ENCODE results near the gene FYB2.
A peak's percentile ranks its signal among the peaks of the same experiment; 100 is the strongest.

FYB2 gene

DNA sequence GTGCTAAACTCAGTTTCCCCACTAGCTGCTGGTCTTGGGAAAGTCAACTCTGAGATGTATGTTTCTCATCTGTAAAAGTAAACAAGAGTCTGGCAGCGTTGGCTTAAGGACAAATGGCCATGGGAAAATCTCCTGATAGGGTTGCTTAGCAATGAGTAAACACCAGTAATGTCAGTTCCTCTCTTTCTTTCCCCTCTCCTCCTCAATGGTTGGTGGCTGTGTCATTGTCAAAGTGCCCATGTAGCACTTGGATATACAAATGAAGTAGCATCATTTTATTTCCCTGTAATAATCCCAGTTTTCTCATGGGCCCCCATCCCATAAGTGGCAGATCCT, 2.2 kb upstream of the FYB2 start:
- no peaks in the 10 kb centered on the region for H3K4me1 ChIP-seq (ENCODE audit: low read length)
- H3K9ac ChIP-seq (ENCODE audit: low read length): no peak overlapping the region
- H3K9me2 ChIP-seq (replicated peaks; ENCODE audit: insufficient read depth, low read length): no peaks in the 10 kb centered on the region
- H3K79me2 ChIP-seq (ENCODE audit: low read length): no peaks in the 10 kb centered on the region
- H3K36me3 ChIP-seq (replicated peaks; ENCODE audit: insufficient read depth, low read length): no peaks in the 10 kb centered on the region
- no peaks in the 10 kb centered on the region for H3F3A ChIP-seq (ENCODE audit: insufficient read depth, low read length)
- TF ChIP-seq EZH2phosphoT487 (IDR thresholded peaks at IDR 0.05; ENCODE audit: low read length) (no peak), EZH2 (optimal IDR thresholded peaks at IDR 0.05; ENCODE audit: low read depth, low read length) (no peak)
- TF ChIP-seq, protein P1, sequence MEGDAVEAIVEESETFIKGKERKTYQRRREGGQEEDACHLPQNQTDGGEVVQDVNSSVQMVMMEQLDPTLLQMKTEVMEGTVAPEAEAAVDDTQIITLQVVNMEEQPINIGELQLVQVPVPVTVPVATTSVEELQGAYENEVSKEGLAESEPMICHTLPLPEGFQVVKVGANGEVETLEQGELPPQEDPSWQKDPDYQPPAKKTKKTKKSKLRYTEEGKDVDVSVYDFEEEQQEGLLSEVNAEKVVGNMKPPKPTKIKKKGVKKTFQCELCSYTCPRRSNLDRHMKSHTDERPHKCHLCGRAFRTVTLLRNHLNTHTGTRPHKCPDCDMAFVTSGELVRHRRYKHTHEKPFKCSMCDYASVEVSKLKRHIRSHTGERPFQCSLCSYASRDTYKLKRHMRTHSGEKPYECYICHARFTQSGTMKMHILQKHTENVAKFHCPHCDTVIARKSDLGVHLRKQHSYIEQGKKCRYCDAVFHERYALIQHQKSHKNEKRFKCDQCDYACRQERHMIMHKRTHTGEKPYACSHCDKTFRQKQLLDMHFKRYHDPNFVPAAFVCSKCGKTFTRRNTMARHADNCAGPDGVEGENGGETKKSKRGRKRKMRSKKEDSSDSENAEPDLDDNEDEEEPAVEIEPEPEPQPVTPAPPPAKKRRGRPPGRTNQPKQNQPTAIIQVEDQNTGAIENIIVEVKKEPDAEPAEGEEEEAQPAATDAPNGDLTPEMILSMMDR (IDR thresholded peaks at IDR 0.05; ENCODE audit: low read length): no peak
- H4K20me1 ChIP-seq (ENCODE audit: insufficient read depth, low read length): no peaks in the 10 kb centered on the region
- H2AFZ ChIP-seq (ENCODE audit: low read length): no peak overlapping the region
- no peaks in the 10 kb centered on the region for H3K27me3 ChIP-seq (replicated peaks; ENCODE audit: insufficient read depth, low read length)
- no peak overlapping the region for H3K27ac ChIP-seq (ENCODE audit: low read length)
- no peak overlapping the region for H3K4me2 ChIP-seq (ENCODE audit: low read depth, low read length)
- no peak for DNase-seq
- H3K4me3 ChIP-seq (ENCODE audit: low read length): no peak overlapping the region
- no peaks in the 10 kb centered on the region for H3K9me3 ChIP-seq (replicated peaks; ENCODE audit: insufficient read depth, low read length)

DNA sequence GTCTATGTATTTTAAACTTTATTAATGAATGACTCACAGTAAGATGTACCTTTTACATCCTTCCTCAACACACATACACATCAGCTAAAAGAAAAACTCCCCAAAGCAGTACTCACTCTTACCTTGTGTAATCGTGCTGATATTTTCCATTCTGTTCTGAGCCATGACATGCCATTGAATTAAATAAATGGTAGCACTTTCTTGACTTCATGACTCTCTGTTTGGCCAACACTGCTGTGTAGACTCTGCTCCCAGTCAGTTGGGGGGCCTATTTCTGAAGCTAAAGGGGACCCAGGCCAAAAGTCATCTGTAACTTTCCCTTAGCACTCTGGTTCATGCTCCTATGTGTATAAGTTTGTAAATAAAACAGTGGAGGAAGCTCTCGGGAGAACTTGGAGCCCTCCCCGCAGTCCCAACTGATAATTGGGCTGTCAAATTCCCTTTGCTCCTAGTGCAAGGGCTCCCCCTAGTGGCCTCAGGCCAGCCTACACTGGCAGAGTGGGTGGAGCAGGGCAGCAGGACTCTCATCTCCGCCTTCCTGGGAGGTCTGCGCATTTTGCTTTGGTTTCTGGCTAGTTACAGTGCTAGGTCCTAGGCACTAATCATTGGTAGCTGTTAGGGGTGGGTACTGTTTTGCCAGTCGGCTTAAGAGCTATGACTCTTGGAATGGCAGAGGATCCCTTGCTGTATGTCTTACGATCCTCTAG, 1.7 kb upstream of the FYB2 start:
- H3K9ac ChIP-seq (ENCODE audit: low read length): no peak overlapping the region
- H3F3A ChIP-seq (ENCODE audit: insufficient read depth, low read length): no peaks in the 10 kb centered on the region
- H3K4me2 ChIP-seq (ENCODE audit: low read depth, low read length): no peak overlapping the region
- H4K20me1 ChIP-seq (ENCODE audit: insufficient read depth, low read length): no peaks in the 10 kb centered on the region
- H3K36me3 ChIP-seq (replicated peaks; ENCODE audit: insufficient read depth, low read length): no peaks in the 10 kb centered on the region
- no peak overlapping the region for H2AFZ ChIP-seq (ENCODE audit: low read length)
- no peaks in the 10 kb centered on the region for H3K27me3 ChIP-seq (replicated peaks; ENCODE audit: insufficient read depth, low read length)
- no peaks in the 10 kb centered on the region for H3K9me2 ChIP-seq (replicated peaks; ENCODE audit: insufficient read depth, low read length)
- no peak overlapping the region for H3K27ac ChIP-seq (ENCODE audit: low read length)
- no peaks in the 10 kb centered on the region for H3K4me1 ChIP-seq (ENCODE audit: low read length)
- TF ChIP-seq, protein P1 (IDR thresholded peaks at IDR 0.05; ENCODE audit: low read length): peak; percentile 98
- no peak for TF ChIP-seq EZH2phosphoT487 (IDR thresholded peaks at IDR 0.05; ENCODE audit: low read length)
- H3K4me3 ChIP-seq (ENCODE audit: low read length): no peak overlapping the region
- DNase-seq: peak; percentile 62
- H3K79me2 ChIP-seq (ENCODE audit: low read length): no peaks in the 10 kb centered on the region
- no peaks in the 10 kb centered on the region for H3K9me3 ChIP-seq (replicated peaks; ENCODE audit: insufficient read depth, low read length)

DNA sequence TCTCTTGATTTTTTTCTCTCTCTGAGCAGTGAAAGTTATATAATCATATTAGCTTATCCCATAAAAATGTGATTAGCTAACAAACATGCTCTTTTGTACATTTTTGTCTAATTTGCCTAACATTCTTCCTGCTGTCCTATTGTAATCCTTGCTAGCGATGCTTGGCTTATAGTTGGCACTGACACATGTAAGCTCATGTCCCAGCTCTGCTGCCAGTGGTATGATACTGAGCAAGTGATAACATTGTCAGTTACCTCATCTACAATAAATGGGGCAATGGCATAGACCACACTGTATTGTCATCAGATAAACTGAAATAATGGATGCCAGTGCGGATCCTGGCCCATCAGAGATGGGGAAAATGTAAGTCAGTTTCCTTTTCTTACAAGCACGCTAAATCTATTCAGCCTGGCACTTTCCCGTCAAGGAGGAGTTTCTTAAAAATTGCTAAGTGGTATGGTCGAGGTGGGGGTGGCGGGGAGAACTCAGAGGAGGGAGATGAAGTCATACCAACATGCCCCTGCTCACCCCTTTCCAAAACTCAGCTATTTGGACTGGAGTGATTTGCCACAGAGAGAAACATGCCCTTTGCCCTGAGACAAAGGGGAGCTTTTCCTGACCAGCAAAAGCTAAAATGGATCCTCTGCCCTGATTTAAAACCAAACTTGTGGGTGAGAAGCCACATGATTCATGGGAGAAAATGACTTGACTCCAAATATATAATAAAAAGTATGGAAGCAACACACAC, 1.3 kb downstream of the FYB2 start:
- H3K9me2 ChIP-seq (replicated peaks; ENCODE audit: insufficient read depth, low read length): no peaks in the 10 kb centered on the region
- TF ChIP-seq, protein P1 (IDR thresholded peaks at IDR 0.05; ENCODE audit: low read length): no peak
- TF ChIP-seq EZH2 (optimal IDR thresholded peaks at IDR 0.05; ENCODE audit: low read depth, low read length) (no peak), EZH2phosphoT487 (IDR thresholded peaks at IDR 0.05; ENCODE audit: low read length) (no peak)
- H3F3A ChIP-seq (ENCODE audit: insufficient read depth, low read length): no peaks in the 10 kb centered on the region
- H3K36me3 ChIP-seq (replicated peaks; ENCODE audit: insufficient read depth, low read length): no peaks in the 10 kb centered on the region
- no peaks in the 10 kb centered on the region for H3K4me1 ChIP-seq (ENCODE audit: low read length)
- DNase-seq: no peak
- H3K9ac ChIP-seq (ENCODE audit: low read length): no peak overlapping the region
- no peaks in the 10 kb centered on the region for H4K20me1 ChIP-seq (ENCODE audit: insufficient read depth, low read length)
- H3K27ac ChIP-seq (ENCODE audit: low read length): no peak overlapping the region
- no peak overlapping the region for H3K4me2 ChIP-seq (ENCODE audit: low read depth, low read length)
- no peaks in the 10 kb centered on the region for H3K27me3 ChIP-seq (replicated peaks; ENCODE audit: insufficient read depth, low read length)
- no peaks in the 10 kb centered on the region for H3K9me3 ChIP-seq (replicated peaks; ENCODE audit: insufficient read depth, low read length)
- H3K4me3 ChIP-seq (ENCODE audit: low read length): no peak overlapping the region
- H2AFZ ChIP-seq (ENCODE audit: low read length): no peak overlapping the region
- no peaks in the 10 kb centered on the region for H3K79me2 ChIP-seq (ENCODE audit: low read length)

All from MM.1S (cell line).